ENCODE results near the gene RPL6. TPM values are rescaled to one million over a fixed set of nuclear protein-coding genes. Genes with fewer than 3 reads are reported as not detected.

Gene RPL6
- total RNA-seq, 1 experiment from 2014 or later, result 2,256 TPM

- H3K9me3 ChIP-seq, result no peaks in the 10 kb centered on the region
- no peaks in the 10 kb centered on the region for H3K27me3 ChIP-seq
- H3K4me3 ChIP-seq, result no peak overlapping the region
- DNase-seq, result no peak
- H3K36me3 ChIP-seq, result no peaks in the 10 kb centered on the region
Measured at GRCh38 chr12:112361271-112361670, 48.1 kb downstream of the RPL6 start.

DNA sequence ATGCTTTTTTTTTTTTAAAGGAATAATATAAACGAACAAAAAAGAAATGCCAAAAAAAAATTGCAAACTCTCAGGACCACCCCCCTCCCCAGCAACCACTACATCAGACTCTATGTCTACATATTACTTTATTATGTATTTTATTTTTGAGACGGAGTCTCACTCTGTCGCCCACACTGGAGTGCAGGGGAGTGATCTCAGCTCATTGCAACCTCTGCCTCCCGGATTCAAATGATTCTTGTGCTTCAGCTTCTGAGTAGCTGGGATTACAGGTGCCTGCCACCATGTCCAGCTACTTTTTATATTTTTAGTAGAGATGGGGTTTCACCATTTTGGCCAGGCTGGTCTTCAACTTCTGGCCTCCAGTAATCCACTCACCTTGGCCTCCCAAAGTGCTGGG is 50.1 kb downstream of the RPL6 start:
- DNase-seq, result no peak
- Histone ChIP-seq H3K36me3 (no peaks in the 10 kb centered on the region), H3K27me3 (no peaks in the 10 kb centered on the region), H3K4me3 (no peak overlapping the region), H3K9me3 (no peaks in the 10 kb centered on the region)

DNA sequence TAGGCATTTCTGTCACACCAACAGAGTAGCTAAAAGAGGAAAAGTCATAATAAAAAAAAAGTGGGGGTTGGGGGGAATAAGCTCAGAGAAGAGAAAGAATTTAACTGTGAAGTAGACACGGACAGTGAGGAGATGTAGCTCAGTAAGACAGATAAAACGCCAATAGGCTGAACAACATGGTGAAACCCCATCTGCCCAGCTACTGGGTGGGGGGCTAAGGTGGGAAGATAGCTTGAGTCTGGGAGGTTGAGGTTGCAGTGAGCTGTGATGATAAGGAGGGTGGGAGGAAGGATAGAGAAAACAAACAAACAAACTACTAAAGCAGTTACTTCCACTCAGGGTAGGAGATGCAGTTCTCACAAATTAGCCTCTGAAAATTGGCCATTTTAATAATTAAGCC is 52.2 kb downstream of the RPL6 start:
- no peak for DNase-seq
- Histone ChIP-seq H3K9me3 (no peaks in the 10 kb centered on the region), H3K27me3 (no peaks in the 10 kb centered on the region), H3K36me3 (no peaks in the 10 kb centered on the region), H3K4me3 (no peak overlapping the region)

Other genes starting within 250 kb of the RPL6 start
- gene HECTD4, start 27.2 kb downstream of the RPL6 start, total RNA-seq (2014; rRNA removed; shearing (Covaris generic); ENCODE audit: low replicate concordance), result 8.0 TPM in 2 replicates
- 18.5 and 48.3 TPM in 2 replicates for gene PTPN11, start 9.3 kb upstream of the RPL6 start, total RNA-seq (2014; rRNA removed; shearing (Covaris generic); ENCODE audit: low replicate concordance)